ENCODE data around the gene BIRC6.
A peak's percentile ranks its signal among the peaks of the same experiment; 100 is the strongest.

GRCh38 chr2:32627814-32628579 lies 271.2 kb downstream of the BIRC6 start, which contains the start of gene TTC27:
- TF ChIP-seq REST (IDR thresholded peaks at IDR 0.05; ENCODE audit: insufficient read depth in 1 of 2, low read depth in 2 of 2, low read length in 2 of 2) (no peak), POLR2AphosphoS5 (IDR thresholded peaks at IDR 0.05; ENCODE audit: low read depth, low read length) (peak; percentile 66), SIN3A (IDR thresholded peaks at IDR 0.05; ENCODE audit: borderline replicate concordance, insufficient read depth, low read length) (peak; percentile 99), FOXP2 (optimal IDR thresholded peaks at IDR 0.05; ENCODE audit: borderline replicate concordance, extremely low read depth, extremely low read length, insufficient read depth) (no peak)
